Measurements from ENCODE around the gene GFM2. TPM values are rescaled to one million over a fixed set of nuclear protein-coding genes. Genes with fewer than 3 reads are reported as not detected.
A peak's percentile ranks its signal among the peaks of the same experiment; 100 is the strongest.
"Not testable (repeated sequence)": the region's sequence is repeated elsewhere in the genome, so short reads cannot be mapped to it uniquely, and the experiment has no call there.

GFM2 gene
- polyA plus RNA-seq, 1 donor: 26.1 TPM

DNA sequence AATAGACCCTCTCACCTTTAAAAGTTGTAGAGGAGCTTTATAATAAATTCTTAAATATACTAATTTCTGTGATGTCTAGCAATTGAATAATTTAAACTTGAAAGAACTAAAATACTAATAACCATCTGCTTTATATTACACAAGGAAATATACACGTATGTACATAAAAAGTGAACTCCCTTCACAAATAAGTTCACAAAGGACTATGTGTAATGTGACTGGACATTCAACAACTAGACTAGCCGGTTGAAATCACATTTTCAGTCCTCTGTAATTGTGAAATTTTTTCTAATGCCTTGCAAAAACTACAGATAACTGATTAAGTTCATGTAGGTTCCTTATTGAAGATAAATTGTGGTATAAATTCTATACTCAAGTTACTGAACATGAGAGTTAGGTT lies 11.7 kb upstream of the GFM2 start:
- no peak for DNase-seq
- H3K36me3 ChIP-seq (ENCODE audit: control insufficient read depth, insufficient read depth, low read length): peaks cover 19% of the 10 kb centered on the region

DNA sequence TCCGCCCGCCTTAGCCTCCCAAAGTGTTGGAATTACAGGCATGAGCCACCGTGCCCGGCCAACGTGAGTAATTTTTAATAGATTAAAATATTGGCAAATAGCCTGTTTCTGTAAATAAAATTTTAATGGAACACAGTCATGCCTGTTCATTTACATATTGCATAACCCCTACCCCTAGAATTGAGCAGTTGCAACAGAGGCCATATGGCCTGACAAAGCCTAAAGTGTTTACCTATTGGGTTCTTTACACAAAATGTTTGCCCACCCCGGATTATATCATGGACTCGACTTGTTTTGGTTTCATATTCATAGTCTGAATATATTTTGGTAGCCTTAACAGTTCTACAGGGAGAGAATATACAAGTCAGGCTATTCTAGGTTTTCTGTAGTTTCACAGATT lies 5.4 kb upstream of the GFM2 start:
- Histone ChIP-seq H3K9me3 (ENCODE audit: control insufficient read depth, low read depth, low read length) (no peaks in the 10 kb centered on the region), H3K4me3 (ENCODE audit: low read length) (no peak overlapping the region), H3K27ac (ENCODE audit: low read length) (no peak overlapping the region), H3K36me3 (ENCODE audit: control insufficient read depth, insufficient read depth, low read length) (peaks cover 53% of the 10 kb centered on the region), H3K4me1 (ENCODE audit: control insufficient read depth, insufficient read depth, low read length) (peaks cover 5% of the 10 kb centered on the region), H3K27me3 (ENCODE audit: control insufficient read depth, insufficient read depth, low read length) (no peaks in the 10 kb centered on the region)
- WGBS (ENCODE audit: insufficient coverage, low lambda C conversion rate): no CpG with 5 or more reads among the region's 7 CpGs
- no peak for DNase-seq

More for the DNA sequence above, 11.7 kb upstream of the GFM2 start:
- 83% methylated on average over 1 of the region's 2 CpGs for WGBS (ENCODE audit: insufficient coverage, low lambda C conversion rate)
- Histone ChIP-seq H3K27me3 (ENCODE audit: control insufficient read depth, insufficient read depth, low read length) (no peaks in the 10 kb centered on the region), H3K4me1 (ENCODE audit: control insufficient read depth, insufficient read depth, low read length) (no peaks in the 10 kb centered on the region), H3K27ac (ENCODE audit: low read length) (no peak overlapping the region), H3K4me3 (ENCODE audit: low read length) (no peak overlapping the region), H3K9me3 (ENCODE audit: control insufficient read depth, low read depth, low read length) (no peaks in the 10 kb centered on the region)

DNA sequence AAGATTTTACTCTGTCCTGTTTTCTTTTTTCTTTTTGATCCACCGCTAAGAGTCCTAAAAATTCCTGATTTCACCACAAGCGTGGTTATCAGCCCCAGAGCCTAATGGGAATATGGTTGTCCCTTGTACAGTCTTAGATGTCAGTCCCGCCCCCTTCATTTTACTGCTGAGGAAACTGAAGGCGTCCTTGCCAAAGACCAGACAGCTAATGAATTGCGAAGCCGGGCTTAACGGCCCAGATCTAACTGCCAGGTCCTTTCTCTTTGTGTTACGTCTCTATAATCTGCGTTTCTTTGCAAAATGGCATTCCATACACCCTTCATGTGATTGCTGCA lies 629 bp upstream of the GFM2 start:
- peaks cover 16% of the 10 kb centered on the region for H3K4me1 ChIP-seq (ENCODE audit: control insufficient read depth, insufficient read depth, low read length)
- H3K27me3 ChIP-seq (ENCODE audit: control insufficient read depth, insufficient read depth, low read length): no peaks in the 10 kb centered on the region
- 0% methylated on average over 4 of the region's 9 CpGs for WGBS (ENCODE audit: insufficient coverage, low lambda C conversion rate)
- H3K27ac ChIP-seq (ENCODE audit: low read length): peak overlapping the region; percentile 76
- no peaks in the 10 kb centered on the region for H3K9me3 ChIP-seq (ENCODE audit: control insufficient read depth, low read depth, low read length)
- peaks cover 26% of the 10 kb centered on the region for H3K36me3 ChIP-seq (ENCODE audit: control insufficient read depth, insufficient read depth, low read length)
- peak; percentile 31 to 83 for DNase-seq
- peak overlapping the region; percentile 99 for H3K4me3 ChIP-seq (ENCODE audit: low read length)

DNA sequence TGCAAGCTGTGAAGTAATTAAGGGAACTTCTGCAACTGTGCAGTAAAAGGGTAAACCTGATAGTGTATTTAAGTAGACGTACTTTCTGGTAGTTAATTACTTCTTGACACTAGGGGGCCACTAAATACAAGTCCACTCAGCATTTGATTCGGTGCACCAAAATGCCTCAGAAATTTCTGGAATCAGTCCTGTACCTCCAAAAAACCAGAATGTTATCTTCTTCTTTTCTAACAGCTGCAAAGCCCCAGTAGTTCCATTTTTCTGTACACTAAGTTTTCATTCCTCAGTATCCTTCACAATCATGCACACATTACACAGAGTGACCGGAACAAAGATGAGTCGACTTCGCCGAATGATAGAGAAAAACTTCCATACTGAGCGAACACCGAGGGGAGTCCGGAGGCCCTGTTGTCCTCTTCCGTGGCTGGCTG lies 484 bp downstream of the GFM2 start:
- H3K9me3 ChIP-seq (ENCODE audit: control insufficient read depth, low read depth, low read length): no peaks in the 10 kb centered on the region
- peak; percentile 9 to 62 for DNase-seq
- H3K27ac ChIP-seq (ENCODE audit: low read length): peak overlapping the region; percentile 76
- H3K4me1 ChIP-seq (ENCODE audit: control insufficient read depth, insufficient read depth, low read length): peaks cover 16% of the 10 kb centered on the region
- peaks cover 21% of the 10 kb centered on the region for H3K36me3 ChIP-seq (ENCODE audit: control insufficient read depth, insufficient read depth, low read length)
- H3K27me3 ChIP-seq (ENCODE audit: control insufficient read depth, insufficient read depth, low read length): no peaks in the 10 kb centered on the region
- H3K4me3 ChIP-seq (ENCODE audit: low read length): peak overlapping the region; percentile 99
- WGBS (ENCODE audit: insufficient coverage, low lambda C conversion rate): no CpG with 5 or more reads among the region's 10 CpGs

DNA sequence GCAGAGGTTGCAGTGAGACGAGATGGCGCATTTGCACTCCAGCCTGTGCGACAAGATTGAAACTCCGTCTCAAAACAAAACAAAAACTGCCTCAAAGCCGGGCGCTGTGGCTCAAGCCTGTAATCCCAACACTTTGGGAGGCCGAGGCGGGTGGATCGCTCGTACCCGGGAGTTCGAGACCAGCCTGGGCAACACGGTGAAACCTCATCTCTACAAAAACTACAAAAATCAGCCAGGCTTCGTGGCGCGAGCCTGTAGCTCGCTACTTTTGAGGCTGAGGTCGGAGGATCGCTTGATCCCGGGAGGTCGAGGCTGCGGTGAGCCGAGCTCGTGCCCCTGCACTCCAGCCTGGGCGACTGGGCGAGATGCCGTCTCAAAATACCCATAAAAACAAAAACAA lies 988 bp downstream of the GFM2 start:
- Histone ChIP-seq H3K36me3 (ENCODE audit: control insufficient read depth, insufficient read depth, low read length) (peaks cover 18% of the 10 kb centered on the region), H3K4me1 (ENCODE audit: control insufficient read depth, insufficient read depth, low read length) (peaks cover 16% of the 10 kb centered on the region), H3K27me3 (ENCODE audit: control insufficient read depth, insufficient read depth, low read length) (no peaks in the 10 kb centered on the region), H3K4me3 (ENCODE audit: low read length) (peak overlapping the region; percentile 99), H3K9me3 (ENCODE audit: control insufficient read depth, low read depth, low read length) (no peaks in the 10 kb centered on the region), H3K27ac (ENCODE audit: low read length) (no peak overlapping the region)
- WGBS (ENCODE audit: insufficient coverage, low lambda C conversion rate): no CpG with 5 or more reads among the region's 27 CpGs
- DNase-seq: no peak

DNA sequence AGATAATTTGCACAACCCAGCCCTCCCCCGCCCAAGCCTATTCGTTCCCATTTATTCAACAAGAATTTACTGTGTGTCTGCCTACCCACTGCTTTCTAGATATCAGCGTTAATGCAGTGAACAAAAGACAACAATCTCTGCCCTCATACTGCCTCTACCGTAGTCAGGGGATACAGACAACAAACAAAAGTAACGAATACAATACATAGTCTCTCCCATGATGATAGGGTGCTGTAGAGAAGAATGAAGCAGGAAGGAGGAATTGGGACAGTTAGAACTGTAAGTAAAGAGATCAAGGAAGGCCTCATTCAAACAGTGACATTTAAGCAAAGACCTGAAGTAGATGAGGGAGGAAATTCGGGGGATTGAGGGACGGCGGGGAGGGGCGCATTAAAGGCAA lies 1.7 kb downstream of the GFM2 start:
- peak in 1 of 2 donors; percentile 41 for DNase-seq

DNA sequence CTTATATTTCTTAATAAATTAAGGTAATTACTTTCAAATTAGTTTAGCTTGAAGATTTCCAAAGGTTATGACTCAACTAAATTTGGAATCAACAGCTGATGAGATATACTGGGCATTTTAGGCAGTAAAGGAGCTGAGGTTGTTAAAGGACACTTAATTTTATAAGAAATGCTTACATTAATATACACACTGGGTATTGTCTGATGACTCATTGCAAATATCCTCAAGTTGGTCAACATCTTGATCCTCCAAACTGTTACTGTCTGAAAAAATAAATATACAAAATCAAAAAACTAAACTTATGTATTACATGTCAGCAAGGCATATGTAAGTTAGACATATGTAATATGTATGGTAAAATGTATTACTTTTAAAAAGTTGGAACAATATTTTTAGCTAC lies 3.4 kb downstream of the GFM2 start:
- Histone ChIP-seq H3K27me3 (ENCODE audit: control insufficient read depth, insufficient read depth, low read length) (no peaks in the 10 kb centered on the region), H3K9me3 (ENCODE audit: control insufficient read depth, low read depth, low read length) (no peaks in the 10 kb centered on the region), H3K4me3 (ENCODE audit: low read length) (no peak overlapping the region), H3K4me1 (ENCODE audit: control insufficient read depth, insufficient read depth, low read length) (peaks cover 16% of the 10 kb centered on the region), H3K27ac (ENCODE audit: low read length) (no peak overlapping the region), H3K36me3 (ENCODE audit: control insufficient read depth, insufficient read depth, low read length) (peaks cover 15% of the 10 kb centered on the region)
- DNase-seq: no peak

More for the DNA sequence above, 1.7 kb downstream of the GFM2 start:
- Histone ChIP-seq H3K9me3 (ENCODE audit: control insufficient read depth, low read depth, low read length) (no peaks in the 10 kb centered on the region), H3K4me1 (ENCODE audit: control insufficient read depth, insufficient read depth, low read length) (peaks cover 16% of the 10 kb centered on the region), H3K4me3 (ENCODE audit: low read length) (no peak overlapping the region), H3K36me3 (ENCODE audit: control insufficient read depth, insufficient read depth, low read length) (peaks cover 17% of the 10 kb centered on the region), H3K27ac (ENCODE audit: low read length) (no peak overlapping the region), H3K27me3 (ENCODE audit: control insufficient read depth, insufficient read depth, low read length) (no peaks in the 10 kb centered on the region)
- 20% methylated on average over 1 of the region's 9 CpGs for WGBS (ENCODE audit: insufficient coverage, low lambda C conversion rate)

DNA sequence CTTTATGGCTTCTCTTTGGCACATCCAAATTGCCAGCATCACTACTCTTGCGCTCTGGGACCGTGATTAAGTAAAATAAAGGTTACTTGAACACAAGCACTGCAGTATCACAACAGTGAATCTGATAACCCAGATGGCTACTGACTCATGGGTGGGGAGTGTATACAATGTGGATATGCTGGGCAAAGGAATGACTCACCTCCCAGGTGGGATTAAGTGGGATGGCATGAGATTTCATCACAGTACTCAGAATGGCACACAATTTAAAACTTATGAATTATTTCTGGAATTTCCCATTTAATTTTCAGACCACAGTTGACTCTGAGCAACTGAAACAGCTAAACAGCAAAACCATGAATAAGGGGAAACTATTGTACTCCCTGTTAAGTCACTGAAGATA lies 4.3 kb downstream of the GFM2 start:
- no CpG with 5 or more reads among the region's 2 CpGs for WGBS (ENCODE audit: insufficient coverage, low lambda C conversion rate)
- no peak overlapping the region for H3K27ac ChIP-seq (ENCODE audit: low read length)
- no peaks in the 10 kb centered on the region for H3K9me3 ChIP-seq (ENCODE audit: control insufficient read depth, low read depth, low read length)
- H3K27me3 ChIP-seq (ENCODE audit: control insufficient read depth, insufficient read depth, low read length): no peaks in the 10 kb centered on the region
- H3K4me3 ChIP-seq (ENCODE audit: low read length): no peak overlapping the region
- peaks cover 19% of the 10 kb centered on the region for H3K36me3 ChIP-seq (ENCODE audit: control insufficient read depth, insufficient read depth, low read length)
- no peak for DNase-seq
- peaks cover 11% of the 10 kb centered on the region for H3K4me1 ChIP-seq (ENCODE audit: control insufficient read depth, insufficient read depth, low read length)

DNA sequence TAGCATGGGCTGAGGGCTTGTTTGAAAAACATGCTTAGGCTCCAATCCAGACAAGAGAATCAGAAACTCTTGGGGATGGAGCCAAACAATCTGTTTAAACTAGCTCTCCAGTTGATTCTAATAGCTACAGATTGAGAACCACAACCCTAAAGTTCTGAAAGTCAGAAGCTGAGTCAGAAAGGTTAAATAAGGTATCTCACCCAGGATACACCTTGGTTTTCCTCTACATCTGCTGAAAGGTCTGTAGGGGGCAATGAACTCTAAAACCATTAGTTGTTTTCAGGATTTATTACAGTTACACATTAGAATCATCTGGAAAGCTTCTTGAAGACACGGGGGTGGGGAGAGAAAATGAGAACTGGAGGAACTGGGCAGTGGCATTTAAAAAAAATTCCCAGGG lies 5.7 kb downstream of the GFM2 start:
- H3K4me3 ChIP-seq (ENCODE audit: low read length): no peak overlapping the region
- WGBS (ENCODE audit: insufficient coverage, low lambda C conversion rate): 83% methylated on average over 1 of the region's 1 CpG
- H3K9me3 ChIP-seq (ENCODE audit: control insufficient read depth, low read depth, low read length): no peaks in the 10 kb centered on the region
- no peak for DNase-seq
- no peak overlapping the region for H3K27ac ChIP-seq (ENCODE audit: low read length)
- H3K4me1 ChIP-seq (ENCODE audit: control insufficient read depth, insufficient read depth, low read length): peaks cover 11% of the 10 kb centered on the region
- peaks cover 25% of the 10 kb centered on the region for H3K36me3 ChIP-seq (ENCODE audit: control insufficient read depth, insufficient read depth, low read length)
- H3K27me3 ChIP-seq (ENCODE audit: control insufficient read depth, insufficient read depth, low read length): no peaks in the 10 kb centered on the region

DNA sequence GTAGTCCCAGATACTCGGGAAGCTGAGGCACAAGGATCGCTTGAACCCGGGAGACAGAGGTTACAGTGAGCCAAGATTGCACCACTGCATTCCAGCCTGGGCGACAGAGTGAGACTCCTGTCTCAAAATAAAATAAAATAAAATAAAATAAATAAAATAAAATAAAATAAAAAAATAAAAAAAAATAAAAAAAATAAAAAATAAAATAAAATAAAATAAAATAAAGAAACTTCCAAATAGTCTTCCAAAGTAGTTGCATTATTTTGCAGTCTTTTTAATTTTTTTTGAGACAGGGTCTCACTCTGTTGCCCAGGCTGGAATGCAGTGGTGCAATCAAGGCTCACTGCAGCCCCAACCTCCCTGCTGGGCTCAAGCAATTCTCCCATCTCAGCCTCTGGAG lies 18.2 kb downstream of the GFM2 start:
- not testable (repeated sequence) for DNase-seq; H3K4me1 ChIP-seq (ENCODE audit: control insufficient read depth, insufficient read depth, low read length); H3K27me3 ChIP-seq (ENCODE audit: control insufficient read depth, insufficient read depth, low read length); H3K4me3 ChIP-seq (ENCODE audit: low read length); H3K27ac ChIP-seq (ENCODE audit: low read length); H3K9me3 ChIP-seq (ENCODE audit: control insufficient read depth, low read depth, low read length)
- peaks cover 32% of the 10 kb centered on the region for H3K36me3 ChIP-seq (ENCODE audit: control insufficient read depth, insufficient read depth, low read length)
- 100% methylated on average over 1 of the region's 4 CpGs for WGBS (ENCODE audit: insufficient coverage, low lambda C conversion rate)

DNA sequence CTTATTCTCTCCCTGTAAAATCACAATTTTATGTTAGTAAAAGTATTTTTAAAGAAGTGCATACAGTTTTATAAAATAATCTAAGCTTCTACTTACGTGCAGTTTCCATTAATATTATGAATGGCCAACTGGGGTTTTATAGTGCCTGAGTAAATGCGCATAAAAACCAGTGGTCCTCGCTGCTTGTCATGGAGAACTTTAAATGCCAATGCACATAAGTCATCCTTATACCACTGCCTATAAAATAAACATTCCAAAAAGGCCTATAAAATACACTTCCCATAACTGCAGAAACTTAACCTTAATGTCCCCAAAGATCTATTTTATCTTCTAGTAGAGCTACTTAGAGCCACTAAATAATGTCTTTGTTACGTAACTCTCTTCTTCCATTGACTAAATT lies 28.5 kb downstream of the GFM2 start:
- DNase-seq: no peak
- no peaks in the 10 kb centered on the region for H3K4me1 ChIP-seq (ENCODE audit: control insufficient read depth, insufficient read depth, low read length)
- H3K9me3 ChIP-seq (ENCODE audit: control insufficient read depth, low read depth, low read length): no peaks in the 10 kb centered on the region
- H3K27ac ChIP-seq (ENCODE audit: low read length): no peak overlapping the region
- WGBS (ENCODE audit: insufficient coverage, low lambda C conversion rate): 94% methylated on average over 2 of the region's 4 CpGs
- H3K36me3 ChIP-seq (ENCODE audit: control insufficient read depth, insufficient read depth, low read length): peaks cover 42% of the 10 kb centered on the region
- no peaks in the 10 kb centered on the region for H3K27me3 ChIP-seq (ENCODE audit: control insufficient read depth, insufficient read depth, low read length)
- no peak overlapping the region for H3K4me3 ChIP-seq (ENCODE audit: low read length)

All from large intestine (tissue), 3 donors.